WTC11 (cell line): ENCODE results near the gene KEL. TPM values are rescaled to one million over a fixed set of nuclear protein-coding genes. Genes with fewer than 3 reads are reported as not detected.

Experiments
- ATAC-seq: fragments of 200-7000 bp; cut with Tn5 transposase; 2 replicates; pipeline ENCODE4 v1.10.0; 2021; ENCODE audit warnings: mild to moderate bottlenecking, moderate library complexity
- CTCF ChIA-PET: fragments of 300-600 bp; sonication (Branson Sonifier 250); formaldehyde crosslinking; loops from one replicate; lab custom pipeline; 2021; ENCODE audit warnings: antibody characterized with exemption; lab: Charles Lee
- POLR2A ChIA-PET: fragments of 350-600 bp; sonication (Branson Sonifier 250); formaldehyde crosslinking; loops from one replicate; lab custom pipeline; 2021; ENCODE audit warnings: antibody characterized with exemption; lab: Charles Lee
- DNase-seq: peaks from one replicate; pipeline ENCODE4 v3.0.0; 2021; ENCODE audit warnings: low spot score
- H3K27ac Mint-ChIP-seq: 2 replicates; pipeline ENCODE4 v1.8.0; 2021; ENCODE audit warnings: mixed read lengths
- H3K27me3 Mint-ChIP-seq: 2 replicates; pipeline ENCODE4 v1.8.0; 2021; ENCODE audit warnings: low read depth, mild to moderate bottlenecking, moderate library complexity, mixed read lengths
- H3K36me3 Mint-ChIP-seq: 2 replicates; pipeline ENCODE4 v1.8.0; 2021; ENCODE audit warnings: mixed read lengths
- H3K4me1 Mint-ChIP-seq: 2 replicates; pipeline ENCODE4 v1.8.0; 2022; ENCODE audit warnings: mixed read lengths
- H3K4me3 Mint-ChIP-seq: 2 replicates; pipeline ENCODE4 v1.8.0; 2021; ENCODE audit warnings: mild to moderate bottlenecking, moderate library complexity, mixed read lengths
- H3K9me3 Mint-ChIP-seq: 2 replicates; pipeline ENCODE4 v1.8.0; 2021; ENCODE audit warnings: mixed read lengths
- CREB1 ChIP-seq: sonication (generic); formaldehyde crosslinking; IDR thresholded peaks from 2 replicates; pipeline ENCODE4 v1.8.0; 2023; ENCODE audit warnings: mild to moderate bottlenecking, missing genetic modification reagents
- EMX1 ChIP-seq: fragments of 250-450 bp; sonication (Bioruptor Pico); IDR thresholded peaks from 2 replicates; pipeline ENCODE4 v1.8.0; 2021; ENCODE audit warnings: mild to moderate bottlenecking
- GABPB1 ChIP-seq: sonication (generic); formaldehyde crosslinking; IDR thresholded peaks from 2 replicates; pipeline ENCODE4 v1.8.1; 2023; ENCODE audit warnings: mild to moderate bottlenecking, missing genetic modification reagents
- GTF2I ChIP-seq: fragments of 250-450 bp; sonication (Bioruptor Pico); conservative IDR thresholded peaks from 2 replicates; pipeline ENCODE4 v1.4.0; 2021; ENCODE audit warnings: mild to moderate bottlenecking
- JAZF1 ChIP-seq: fragments of 250-450 bp; sonication (Bioruptor Pico); IDR thresholded peaks from 2 replicates; pipeline ENCODE4 v1.9.0; 2021; ENCODE audit warnings: moderate library complexity, mild to moderate bottlenecking, inconsistent platforms
- JUN ChIP-seq: sonication (generic); formaldehyde crosslinking; IDR thresholded peaks from 2 replicates; pipeline ENCODE4 v1.8.0; 2023; ENCODE audit warnings: mild to moderate bottlenecking, missing genetic modification reagents
- KAT7 ChIP-seq: sonication (generic); formaldehyde crosslinking; IDR thresholded peaks from 2 replicates; pipeline ENCODE4 v1.8.1; 2023; ENCODE audit warnings: missing genetic modification reagents, mild to moderate bottlenecking, borderline replicate concordance
- NFE2L1 ChIP-seq: sonication (generic); formaldehyde crosslinking; IDR thresholded peaks from 2 replicates; pipeline ENCODE4 v1.8.1; 2023; ENCODE audit warnings: missing genetic modification reagents
- NFYB ChIP-seq: sonication (generic); formaldehyde crosslinking; conservative IDR thresholded peaks from 2 replicates; pipeline ENCODE4 v1.8.0; 2022; ENCODE audit warnings: low read depth, missing genetic modification reagents
- NR2C2 ChIP-seq: sonication (generic); formaldehyde crosslinking; IDR thresholded peaks from 2 replicates; pipeline ENCODE4 v1.8.0; 2022; ENCODE audit warnings: mild to moderate bottlenecking, missing genetic modification reagents
- NR3C1 ChIP-seq: sonication (generic); formaldehyde crosslinking; conservative IDR thresholded peaks from 2 replicates; pipeline ENCODE4 v1.8.1; 2023; ENCODE audit warnings: low read depth, mild to moderate bottlenecking, missing genetic modification reagents
- SMAD3 ChIP-seq: sonication (generic); formaldehyde crosslinking; IDR thresholded peaks from 2 replicates; pipeline ENCODE4 v1.8.0; 2022; ENCODE audit warnings: missing genetic modification reagents, mild to moderate bottlenecking, borderline replicate concordance
- ZNF219 ChIP-seq: sonication (generic); formaldehyde crosslinking; IDR thresholded peaks from 2 replicates; pipeline ENCODE4 v1.8.0; 2023; ENCODE audit warnings: missing genetic modification reagents, mild to moderate bottlenecking, borderline replicate concordance
- ZNF263 ChIP-seq: sonication (generic); formaldehyde crosslinking; IDR thresholded peaks from 2 replicates; pipeline ENCODE4 v1.8.1; 2022; ENCODE audit warnings: low read depth, mild to moderate bottlenecking, moderate library complexity, missing genetic modification reagents
- total RNA-seq: library from RNA; stranded (reverse); gene quantifications from 3 replicates; pipeline ENCODE4 v1.2.3, GENCODE V29; 2021
- TF ChIP-seq, protein P1 (sequence below): sonication (generic); formaldehyde crosslinking; IDR thresholded peaks from 2 replicates; pipeline ENCODE4 v1.8.1; 2023; ENCODE audit warnings: mild to moderate bottlenecking, missing genetic modification reagents
- TF ChIP-seq, protein P2 (sequence below): sonication (generic); formaldehyde crosslinking; conservative IDR thresholded peaks from 2 replicates; pipeline ENCODE4 v1.8.1; 2022; ENCODE audit warnings: mild to moderate bottlenecking, missing genetic modification reagents
- TF ChIP-seq, protein P3 (sequence below): fragments of 250-450 bp; sonication (Bioruptor Pico); IDR thresholded peaks from 2 replicates; pipeline ENCODE4 v1.9.0; 2021; ENCODE audit warnings: mild to moderate bottlenecking
- TF ChIP-seq, protein P4 (sequence below): sonication (generic); formaldehyde crosslinking; IDR thresholded peaks from 2 replicates; pipeline ENCODE4 v1.8.1; 2023; ENCODE audit warnings: mild to moderate bottlenecking, missing genetic modification reagents, moderate library complexity
- TF ChIP-seq, protein P5 (sequence below): fragments of 200-600 bp; IDR thresholded peaks from 2 replicates; pipeline ENCODE4 v1.8.0; 2022; ENCODE audit warnings: antibody characterized with exemption
- TF ChIP-seq, protein P6 (sequence below): sonication (generic); formaldehyde crosslinking; IDR thresholded peaks from 2 replicates; pipeline ENCODE4 v1.8.0; 2022; ENCODE audit warnings: mild to moderate bottlenecking, missing genetic modification reagents
- TF ChIP-seq, protein P7 (sequence below): sonication (generic); formaldehyde crosslinking; IDR thresholded peaks from 2 replicates; pipeline ENCODE4 v1.8.0; 2023; ENCODE audit warnings: mild to moderate bottlenecking, missing genetic modification reagents
- TF ChIP-seq, protein P8 (sequence below): sonication (generic); formaldehyde crosslinking; conservative IDR thresholded peaks from 2 replicates; pipeline ENCODE4 v1.8.1; 2023; ENCODE audit warnings: mild to moderate bottlenecking, low read depth, missing genetic modification reagents, moderate library complexity

KEL gene
- total RNA-seq, 1 experiment from 2014 or later = 0.87 TPM

DNA sequence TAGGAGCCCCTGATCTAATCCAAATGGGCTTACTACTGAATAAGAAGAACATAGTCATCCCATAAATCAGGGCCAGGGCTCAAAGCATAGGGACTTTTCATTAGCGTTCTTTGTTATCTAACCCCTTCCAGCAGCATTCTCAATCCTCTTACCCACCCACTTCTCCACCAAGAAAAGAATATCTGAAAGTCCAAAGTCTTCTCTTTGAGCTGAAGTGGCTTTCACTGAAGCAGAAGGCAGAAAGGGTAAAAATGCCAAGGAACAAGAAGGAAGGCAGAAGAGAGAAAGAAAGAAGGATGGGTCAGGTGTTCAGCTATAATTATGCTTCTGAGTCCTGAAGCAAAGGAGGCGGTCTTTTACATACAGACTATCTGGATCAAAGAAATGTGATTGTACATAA lies 38.8 kb downstream of the KEL start:
- H3K27me3 Mint-ChIP-seq = peaks cover 33% of the 10 kb centered on the region
- CTCF ChIA-PET = interaction anchor here (1.5 kb wide), 1 partner anchor 14 kb away, joined by 4 read pairs; no protein-coding TSS in a partner anchor
- no peak for DNase-seq
- TF ChIP-seq NR2C2 (no peak), GABPB1 (CRISPR knock-in tag) (no peak), CREB1 (CRISPR knock-in tag) (no peak), SMAD3 (no peak), NR3C1 (CRISPR knock-in tag) (no peak), NFYB (no peak), GTF2I (CRISPR knock-in tag) (no peak), ZNF263 (CRISPR knock-in tag) (no peak)
- TF ChIP-seq, protein P1, sequence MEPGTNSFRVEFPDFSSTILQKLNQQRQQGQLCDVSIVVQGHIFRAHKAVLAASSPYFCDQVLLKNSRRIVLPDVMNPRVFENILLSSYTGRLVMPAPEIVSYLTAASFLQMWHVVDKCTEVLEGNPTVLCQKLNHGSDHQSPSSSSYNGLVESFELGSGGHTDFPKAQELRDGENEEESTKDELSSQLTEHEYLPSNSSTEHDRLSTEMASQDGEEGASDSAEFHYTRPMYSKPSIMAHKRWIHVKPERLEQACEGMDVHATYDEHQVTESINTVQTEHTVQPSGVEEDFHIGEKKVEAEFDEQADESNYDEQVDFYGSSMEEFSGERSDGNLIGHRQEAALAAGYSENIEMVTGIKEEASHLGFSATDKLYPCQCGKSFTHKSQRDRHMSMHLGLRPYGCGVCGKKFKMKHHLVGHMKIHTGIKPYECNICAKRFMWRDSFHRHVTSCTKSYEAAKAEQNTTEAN = no peak
- TF ChIP-seq, protein P2, sequence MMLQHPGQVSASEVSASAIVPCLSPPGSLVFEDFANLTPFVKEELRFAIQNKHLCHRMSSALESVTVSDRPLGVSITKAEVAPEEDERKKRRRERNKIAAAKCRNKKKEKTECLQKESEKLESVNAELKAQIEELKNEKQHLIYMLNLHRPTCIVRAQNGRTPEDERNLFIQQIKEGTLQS (CRISPR knock-in tag) = no peak
- TF ChIP-seq, protein P3, sequence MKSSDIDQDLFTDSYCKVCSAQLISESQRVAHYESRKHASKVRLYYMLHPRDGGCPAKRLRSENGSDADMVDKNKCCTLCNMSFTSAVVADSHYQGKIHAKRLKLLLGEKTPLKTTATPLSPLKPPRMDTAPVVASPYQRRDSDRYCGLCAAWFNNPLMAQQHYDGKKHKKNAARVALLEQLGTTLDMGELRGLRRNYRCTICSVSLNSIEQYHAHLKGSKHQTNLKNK (CRISPR knock-in tag) = no peak
- TF ChIP-seq, protein P4, sequence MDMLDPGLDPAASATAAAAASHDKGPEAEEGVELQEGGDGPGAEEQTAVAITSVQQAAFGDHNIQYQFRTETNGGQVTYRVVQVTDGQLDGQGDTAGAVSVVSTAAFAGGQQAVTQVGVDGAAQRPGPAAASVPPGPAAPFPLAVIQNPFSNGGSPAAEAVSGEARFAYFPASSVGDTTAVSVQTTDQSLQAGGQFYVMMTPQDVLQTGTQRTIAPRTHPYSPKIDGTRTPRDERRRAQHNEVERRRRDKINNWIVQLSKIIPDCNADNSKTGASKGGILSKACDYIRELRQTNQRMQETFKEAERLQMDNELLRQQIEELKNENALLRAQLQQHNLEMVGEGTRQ = no peak
- TF ChIP-seq, protein P5, sequence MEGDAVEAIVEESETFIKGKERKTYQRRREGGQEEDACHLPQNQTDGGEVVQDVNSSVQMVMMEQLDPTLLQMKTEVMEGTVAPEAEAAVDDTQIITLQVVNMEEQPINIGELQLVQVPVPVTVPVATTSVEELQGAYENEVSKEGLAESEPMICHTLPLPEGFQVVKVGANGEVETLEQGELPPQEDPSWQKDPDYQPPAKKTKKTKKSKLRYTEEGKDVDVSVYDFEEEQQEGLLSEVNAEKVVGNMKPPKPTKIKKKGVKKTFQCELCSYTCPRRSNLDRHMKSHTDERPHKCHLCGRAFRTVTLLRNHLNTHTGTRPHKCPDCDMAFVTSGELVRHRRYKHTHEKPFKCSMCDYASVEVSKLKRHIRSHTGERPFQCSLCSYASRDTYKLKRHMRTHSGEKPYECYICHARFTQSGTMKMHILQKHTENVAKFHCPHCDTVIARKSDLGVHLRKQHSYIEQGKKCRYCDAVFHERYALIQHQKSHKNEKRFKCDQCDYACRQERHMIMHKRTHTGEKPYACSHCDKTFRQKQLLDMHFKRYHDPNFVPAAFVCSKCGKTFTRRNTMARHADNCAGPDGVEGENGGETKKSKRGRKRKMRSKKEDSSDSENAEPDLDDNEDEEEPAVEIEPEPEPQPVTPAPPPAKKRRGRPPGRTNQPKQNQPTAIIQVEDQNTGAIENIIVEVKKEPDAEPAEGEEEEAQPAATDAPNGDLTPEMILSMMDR = no peak
- TF ChIP-seq, all 79 proteins: peak for 0
- Mint-ChIP-seq H3K9me3 (peaks cover 7% of the 10 kb centered on the region; the same call in 1 of the 2 replicates), H3K4me1 (no peaks in the 10 kb centered on the region), H3K4me3 (no peak overlapping the region), H3K36me3 (no peaks in the 10 kb centered on the region), H3K27ac (no peak overlapping the region)
- ATAC-seq = no peak
- POLR2A ChIA-PET = no interaction called here

DNA sequence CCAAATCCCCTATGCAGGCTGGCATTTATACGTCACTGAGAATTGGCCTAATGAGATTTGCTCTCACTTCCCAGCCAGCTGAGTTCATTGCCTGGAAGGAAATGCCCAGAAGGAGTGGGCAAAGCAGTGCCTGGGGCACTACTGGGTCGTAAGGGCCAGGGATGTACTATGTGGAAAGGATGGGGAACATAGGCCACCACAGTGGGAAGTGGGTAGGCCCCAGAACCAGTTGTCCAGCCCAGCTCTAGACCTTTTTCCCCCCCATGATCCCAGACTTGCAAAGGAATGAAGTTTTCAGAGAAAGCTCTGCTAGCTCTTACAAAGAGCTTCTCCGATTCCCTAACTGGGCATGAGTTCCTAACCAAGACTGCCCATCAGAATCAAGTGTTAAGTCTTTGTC lies 42.5 kb downstream of the KEL start:
- no peaks in the 10 kb centered on the region for H3K4me1 Mint-ChIP-seq
- no peaks in the 10 kb centered on the region for H3K9me3 Mint-ChIP-seq
- ChIA-PET CTCF (interaction anchor here (1.0 kb wide), 1 partner anchor 46 kb away, joined by 3 read pairs; no protein-coding TSS in a partner anchor), POLR2A (no interaction called here)
- no peak overlapping the region for H3K4me3 Mint-ChIP-seq
- peaks cover 4% of the 10 kb centered on the region; the same call in 1 of the 2 replicates for H3K27me3 Mint-ChIP-seq
- DNase-seq (no peak), ATAC-seq (no peak)
- no peak overlapping the region for H3K27ac Mint-ChIP-seq
- H3K36me3 Mint-ChIP-seq = no peaks in the 10 kb centered on the region
- no peak for TF ChIP-seq KAT7
- TF ChIP-seq, protein P3 (CRISPR knock-in tag) = no peak
- TF ChIP-seq, protein P6, sequence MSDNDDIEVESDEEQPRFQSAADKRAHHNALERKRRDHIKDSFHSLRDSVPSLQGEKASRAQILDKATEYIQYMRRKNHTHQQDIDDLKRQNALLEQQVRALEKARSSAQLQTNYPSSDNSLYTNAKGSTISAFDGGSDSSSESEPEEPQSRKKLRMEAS (CRISPR knock-in tag) = no peak
- TF ChIP-seq ZNF219 (CRISPR knock-in tag) = no peak
- no peak for TF ChIP-seq EMX1 (CRISPR knock-in tag)
- no peak for TF ChIP-seq JAZF1 (CRISPR knock-in tag)
- TF ChIP-seq, protein P1 = no peak
- no peak for TF ChIP-seq NFE2L1 (CRISPR knock-in tag)
- TF ChIP-seq JUN (CRISPR knock-in tag) = no peak
- TF ChIP-seq, protein P7, sequence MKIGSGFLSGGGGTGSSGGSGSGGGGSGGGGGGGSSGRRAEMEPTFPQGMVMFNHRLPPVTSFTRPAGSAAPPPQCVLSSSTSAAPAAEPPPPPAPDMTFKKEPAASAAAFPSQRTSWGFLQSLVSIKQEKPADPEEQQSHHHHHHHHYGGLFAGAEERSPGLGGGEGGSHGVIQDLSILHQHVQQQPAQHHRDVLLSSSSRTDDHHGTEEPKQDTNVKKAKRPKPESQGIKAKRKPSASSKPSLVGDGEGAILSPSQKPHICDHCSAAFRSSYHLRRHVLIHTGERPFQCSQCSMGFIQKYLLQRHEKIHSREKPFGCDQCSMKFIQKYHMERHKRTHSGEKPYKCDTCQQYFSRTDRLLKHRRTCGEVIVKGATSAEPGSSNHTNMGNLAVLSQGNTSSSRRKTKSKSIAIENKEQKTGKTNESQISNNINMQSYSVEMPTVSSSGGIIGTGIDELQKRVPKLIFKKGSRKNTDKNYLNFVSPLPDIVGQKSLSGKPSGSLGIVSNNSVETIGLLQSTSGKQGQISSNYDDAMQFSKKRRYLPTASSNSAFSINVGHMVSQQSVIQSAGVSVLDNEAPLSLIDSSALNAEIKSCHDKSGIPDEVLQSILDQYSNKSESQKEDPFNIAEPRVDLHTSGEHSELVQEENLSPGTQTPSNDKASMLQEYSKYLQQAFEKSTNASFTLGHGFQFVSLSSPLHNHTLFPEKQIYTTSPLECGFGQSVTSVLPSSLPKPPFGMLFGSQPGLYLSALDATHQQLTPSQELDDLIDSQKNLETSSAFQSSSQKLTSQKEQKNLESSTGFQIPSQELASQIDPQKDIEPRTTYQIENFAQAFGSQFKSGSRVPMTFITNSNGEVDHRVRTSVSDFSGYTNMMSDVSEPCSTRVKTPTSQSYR (CRISPR knock-in tag) = no peak
- TF ChIP-seq, protein P8, sequence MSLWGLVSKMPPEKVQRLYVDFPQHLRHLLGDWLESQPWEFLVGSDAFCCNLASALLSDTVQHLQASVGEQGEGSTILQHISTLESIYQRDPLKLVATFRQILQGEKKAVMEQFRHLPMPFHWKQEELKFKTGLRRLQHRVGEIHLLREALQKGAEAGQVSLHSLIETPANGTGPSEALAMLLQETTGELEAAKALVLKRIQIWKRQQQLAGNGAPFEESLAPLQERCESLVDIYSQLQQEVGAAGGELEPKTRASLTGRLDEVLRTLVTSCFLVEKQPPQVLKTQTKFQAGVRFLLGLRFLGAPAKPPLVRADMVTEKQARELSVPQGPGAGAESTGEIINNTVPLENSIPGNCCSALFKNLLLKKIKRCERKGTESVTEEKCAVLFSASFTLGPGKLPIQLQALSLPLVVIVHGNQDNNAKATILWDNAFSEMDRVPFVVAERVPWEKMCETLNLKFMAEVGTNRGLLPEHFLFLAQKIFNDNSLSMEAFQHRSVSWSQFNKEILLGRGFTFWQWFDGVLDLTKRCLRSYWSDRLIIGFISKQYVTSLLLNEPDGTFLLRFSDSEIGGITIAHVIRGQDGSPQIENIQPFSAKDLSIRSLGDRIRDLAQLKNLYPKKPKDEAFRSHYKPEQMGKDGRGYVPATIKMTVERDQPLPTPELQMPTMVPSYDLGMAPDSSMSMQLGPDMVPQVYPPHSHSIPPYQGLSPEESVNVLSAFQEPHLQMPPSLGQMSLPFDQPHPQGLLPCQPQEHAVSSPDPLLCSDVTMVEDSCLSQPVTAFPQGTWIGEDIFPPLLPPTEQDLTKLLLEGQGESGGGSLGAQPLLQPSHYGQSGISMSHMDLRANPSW (CRISPR knock-in tag) = no peak
